DND-41 (cell line): Measurements from ENCODE around the gene UHMK1.

Source experiments
- ATAC-seq: fragments of 200-7000 bp; cut with Tn5 transposase; 3 replicates; pipeline ENCODE4 v1.9.1; 2021; ENCODE audit warnings: low read depth; ENCODE audit not compliant: insufficient read depth
- DNase-seq: peaks from one replicate; pipeline ENCODE4 v3.0.0-alpha.2; 2020
- H2AFZ ChIP-seq: 2 replicates; pipeline ENCODE4 v1.6.0; 2012; ENCODE audit warnings: low read depth, low read length
- H3K27ac ChIP-seq: 2 replicates; pipeline ENCODE4 v1.5.1; 2012; ENCODE audit warnings: low read length, inconsistent platforms
- H3K27me3 ChIP-seq: fragments of 200-600 bp; sonication (generic); 2 replicates; pipeline ENCODE4 v1.6.0; 2012; ENCODE audit warnings: low read length, mild to moderate bottlenecking, inconsistent platforms; ENCODE audit not compliant: insufficient read depth, poor library complexity
- H3K36me3 ChIP-seq: 2 replicates; pipeline ENCODE4 v1.5.1; 2012; ENCODE audit warnings: low read length, inconsistent platforms; ENCODE audit not compliant: insufficient read depth
- H3K4me1 ChIP-seq: 2 replicates; pipeline ENCODE4 v1.5.1; 2012; ENCODE audit warnings: mild to moderate bottlenecking, low read length; ENCODE audit not compliant: insufficient read depth
- H3K4me2 ChIP-seq: 2 replicates; pipeline ENCODE4 v1.6.0; 2012; ENCODE audit warnings: mild to moderate bottlenecking, moderate library complexity, low read length, inconsistent platforms; ENCODE audit not compliant: insufficient read depth
- H3K4me3 ChIP-seq, 2 experiments: fragments of 200-600 bp in 1 of 2; shearing (Covaris generic) in 1 of 2; 2 replicates each; pipeline ENCODE4 v1.5.1; 2012 to 2016; ENCODE audit warnings: inconsistent platforms in 2 of 2, low read length in 2 of 2, mild to moderate bottlenecking in 2 of 2, low read depth in 1 of 2, moderate library complexity in 1 of 2
- H3K79me2 ChIP-seq: 2 replicates; pipeline ENCODE4 v1.6.0; 2012; ENCODE audit warnings: low read length, inconsistent platforms; ENCODE audit not compliant: insufficient read depth
- H3K9ac ChIP-seq: 2 replicates; pipeline ENCODE4 v1.6.0; 2012; ENCODE audit warnings: low read depth, mild to moderate bottlenecking, inconsistent platforms, low read length, moderate library complexity
- H3K9me3 ChIP-seq: 2 replicates; pipeline ENCODE4 v1.5.1; 2012; ENCODE audit warnings: low read length, moderate library complexity, mild to moderate bottlenecking, inconsistent platforms; ENCODE audit not compliant: insufficient read depth, severe bottlenecking
- H4K20me1 ChIP-seq: 2 replicates; pipeline ENCODE4 v1.6.0; 2012; ENCODE audit warnings: low read length; ENCODE audit not compliant: insufficient read depth
- EZH2 ChIP-seq: IDR thresholded peaks from 3 replicates; pipeline ENCODE4 v1.6.1; 2012; ENCODE audit warnings: borderline replicate concordance, low read depth, mild to moderate bottlenecking, moderate library complexity, low read length, inconsistent platforms; ENCODE audit not compliant: severe bottlenecking
- TF ChIP-seq, protein P1 (sequence below): IDR thresholded peaks from 2 replicates; pipeline ENCODE4 v1.5.1; 2012; ENCODE audit warnings: borderline replicate concordance, low read length, moderate library complexity, mild to moderate bottlenecking; ENCODE audit not compliant: poor library complexity, severe bottlenecking; ENCODE audit errors: extremely low read depth

The UHMK1 gene

DNA sequence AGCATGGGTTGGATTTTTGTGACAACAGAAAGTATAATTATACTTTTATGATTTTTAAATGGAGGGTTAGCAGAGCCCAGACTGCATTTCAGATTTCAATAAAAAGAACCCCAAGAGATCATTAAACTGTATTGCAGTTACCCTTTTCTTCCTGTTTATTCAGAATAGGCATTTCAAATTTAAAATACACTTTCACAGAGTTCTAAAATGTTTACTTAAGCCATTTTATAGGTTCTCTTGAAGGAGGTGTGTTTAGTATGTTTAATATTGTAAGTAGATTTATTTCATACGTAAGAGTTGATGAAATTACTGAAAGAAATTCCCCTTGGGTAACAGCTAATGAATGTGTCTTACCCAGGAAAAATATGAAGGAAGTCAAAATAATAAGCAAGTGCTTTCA lies 81.3 kb downstream of the UHMK1 start:
- Histone ChIP-seq H2AFZ (no peak overlapping the region), H3K4me2 (no peak overlapping the region), H3K27me3 (no peaks in the 10 kb centered on the region), H3K79me2 (0 out of 2 replicates have a peak, but pooled peaks cover 2% of the 10 kb centered on the region), H3K27ac (no peak overlapping the region), H3K9ac (no peak overlapping the region), H3K4me3 (no peak overlapping the region), H3K4me1 (no peaks in the 10 kb centered on the region), H3K36me3 (peaks cover 34% of the 10 kb centered on the region), H3K9me3 (no peaks in the 10 kb centered on the region), H4K20me1 (no peaks in the 10 kb centered on the region)
- TF ChIP-seq, protein P1, sequence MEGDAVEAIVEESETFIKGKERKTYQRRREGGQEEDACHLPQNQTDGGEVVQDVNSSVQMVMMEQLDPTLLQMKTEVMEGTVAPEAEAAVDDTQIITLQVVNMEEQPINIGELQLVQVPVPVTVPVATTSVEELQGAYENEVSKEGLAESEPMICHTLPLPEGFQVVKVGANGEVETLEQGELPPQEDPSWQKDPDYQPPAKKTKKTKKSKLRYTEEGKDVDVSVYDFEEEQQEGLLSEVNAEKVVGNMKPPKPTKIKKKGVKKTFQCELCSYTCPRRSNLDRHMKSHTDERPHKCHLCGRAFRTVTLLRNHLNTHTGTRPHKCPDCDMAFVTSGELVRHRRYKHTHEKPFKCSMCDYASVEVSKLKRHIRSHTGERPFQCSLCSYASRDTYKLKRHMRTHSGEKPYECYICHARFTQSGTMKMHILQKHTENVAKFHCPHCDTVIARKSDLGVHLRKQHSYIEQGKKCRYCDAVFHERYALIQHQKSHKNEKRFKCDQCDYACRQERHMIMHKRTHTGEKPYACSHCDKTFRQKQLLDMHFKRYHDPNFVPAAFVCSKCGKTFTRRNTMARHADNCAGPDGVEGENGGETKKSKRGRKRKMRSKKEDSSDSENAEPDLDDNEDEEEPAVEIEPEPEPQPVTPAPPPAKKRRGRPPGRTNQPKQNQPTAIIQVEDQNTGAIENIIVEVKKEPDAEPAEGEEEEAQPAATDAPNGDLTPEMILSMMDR, result no peak
- no peak for TF ChIP-seq EZH2
- no peak for DNase-seq
- no peak for ATAC-seq
